Activated CD8-positive, alpha-beta memory T cell treated with anti-CD3 and anti-CD28 coated beads, Interleukin-2, amount 10 ng/mL, durations not matched to agents 7 days and 5 days (primary cell): Measurements from ENCODE around the gene HSPG2. TPM values are rescaled to one million over a fixed set of nuclear protein-coding genes. Genes with fewer than 3 reads are reported as not detected.
"Not testable (repeated sequence)": the region's sequence is repeated elsewhere in the genome, so short reads cannot be mapped to it uniquely, and the experiment has no call there.

ENCODE experiments used
- ATAC-seq: fragments of 150-1000 bp; cut with Tn5 transposase; one replicate; pipeline ENCODE4 v1.10.0; 2021; ENCODE audit warnings: moderate library complexity
- CTCF ChIA-PET: fragments of 350-600 bp; sonication (Branson Sonifier 250); formaldehyde crosslinking; loops from one replicate; lab custom pipeline; 2021; ENCODE audit warnings: antibody characterized with exemption; lab: Charles Lee
- DNase-seq: peaks from one replicate; pipeline ENCODE4 v3.0.0-alpha.2; 2020
- H3K27ac Mint-ChIP-seq: one replicate; pipeline ENCODE4 v1.8.0; 2021; ENCODE audit warnings: mild to moderate bottlenecking, mixed read lengths
- H3K27me3 Mint-ChIP-seq: one replicate; pipeline ENCODE4 v1.8.0; 2021; ENCODE audit warnings: mixed read lengths
- H3K36me3 Mint-ChIP-seq: one replicate; pipeline ENCODE4 v1.8.0; 2021; ENCODE audit warnings: mild to moderate bottlenecking, mixed read lengths
- H3K4me1 Mint-ChIP-seq: one replicate; pipeline ENCODE4 v1.8.0; 2021; ENCODE audit warnings: mixed read lengths
- H3K4me3 Mint-ChIP-seq: one replicate; pipeline ENCODE4 v1.8.0; 2021; ENCODE audit warnings: mild to moderate bottlenecking, moderate library complexity, mixed read lengths
- H3K9me3 Mint-ChIP-seq: one replicate; pipeline ENCODE4 v1.8.0; 2022; ENCODE audit warnings: low read depth, mixed read lengths
- total RNA-seq, 2 experiments: library from RNA; stranded (reverse); gene quantifications; one replicate each; pipeline ENCODE4 v1.2.3, GENCODE V29; 2021

HSPG2 gene
- total RNA-seq, 2 experiments from 2014 or later, result 1.0 to 2.5 TPM

- H3K4me3 Mint-ChIP-seq, result no peak overlapping the region
- CTCF ChIA-PET, result no interaction called here
- H3K27me3 Mint-ChIP-seq, result no peaks in the 10 kb centered on the region
- ATAC-seq (no peak), DNase-seq (no peak)
- peaks cover 3% of the 10 kb centered on the region for H3K36me3 Mint-ChIP-seq
- no peak overlapping the region for H3K27ac Mint-ChIP-seq
- no peaks in the 10 kb centered on the region for H3K4me1 Mint-ChIP-seq
- peaks cover under 1% of the 10 kb centered on the region for H3K9me3 Mint-ChIP-seq
These were observed 108.5 kb downstream of the HSPG2 start for GRCh38 chr1:21828506-21829210.

- H3K27me3 Mint-ChIP-seq, result no peaks in the 10 kb centered on the region
- DNase-seq (no peak), ATAC-seq (no peak)
- H3K27ac Mint-ChIP-seq, result no peak overlapping the region
- no peaks in the 10 kb centered on the region for H3K4me1 Mint-ChIP-seq
- no peaks in the 10 kb centered on the region for H3K9me3 Mint-ChIP-seq
- peaks cover 3% of the 10 kb centered on the region for H3K36me3 Mint-ChIP-seq
- CTCF ChIA-PET, result no interaction called here
- H3K4me3 Mint-ChIP-seq, result no peak overlapping the region
These were observed 109.0 kb downstream of the HSPG2 start for GRCh38 chr1:21828075-21828474.

DNA sequence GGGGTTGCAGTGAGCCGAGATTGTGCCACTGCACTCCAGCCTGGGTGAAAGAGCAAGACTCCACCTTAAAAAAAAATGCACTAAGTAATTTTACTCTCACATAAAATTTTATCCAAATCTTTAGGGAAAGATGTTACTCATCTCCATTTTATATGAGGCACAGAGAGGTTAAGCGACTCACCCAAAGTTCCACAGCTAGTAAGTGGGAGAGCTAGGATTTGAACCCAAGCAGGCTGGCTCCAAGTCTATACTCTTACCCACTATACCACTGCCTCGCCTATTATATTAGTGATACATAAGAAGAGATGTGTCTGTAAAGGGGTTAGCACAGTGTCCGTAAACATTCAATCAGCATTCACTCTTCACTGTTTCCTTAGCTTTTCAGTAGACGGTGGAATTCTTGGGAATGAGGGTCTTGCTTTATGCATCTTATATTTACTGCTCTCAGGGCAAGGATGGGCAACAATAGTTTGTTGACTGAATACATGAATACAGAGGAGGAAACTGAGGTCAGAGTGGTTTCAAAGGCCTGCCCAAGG lies 109.9 kb downstream of the HSPG2 start:
- no peak for ATAC-seq
- no peak overlapping the region for H3K4me3 Mint-ChIP-seq

DNA sequence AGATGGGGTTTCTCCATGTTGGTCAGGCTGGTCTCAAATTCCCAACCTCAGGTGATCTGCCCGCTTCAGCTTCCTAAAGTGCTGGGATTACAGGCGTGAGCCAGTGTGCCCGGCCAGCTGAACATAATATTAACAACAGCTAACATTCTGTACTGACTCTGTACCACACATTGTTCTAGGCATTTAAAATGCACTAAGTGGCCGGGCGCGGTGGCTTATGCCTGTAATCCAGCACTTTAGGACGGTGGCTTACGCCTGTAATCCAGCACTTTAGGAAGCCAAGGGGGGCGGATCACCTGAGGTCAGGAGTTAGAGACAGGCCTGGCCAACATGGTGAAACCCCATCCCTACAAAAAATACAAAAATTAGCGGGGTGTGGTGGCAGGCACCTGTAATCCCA lies 110.4 kb downstream of the HSPG2 start:
- ATAC-seq, H3K27me3 Mint-ChIP-seq, H3K4me3 Mint-ChIP-seq, H3K4me1 Mint-ChIP-seq, DNase-seq, H3K36me3 Mint-ChIP-seq, H3K27ac Mint-ChIP-seq, H3K9me3 Mint-ChIP-seq, CTCF ChIA-PET: not testable (repeated sequence)

More for the DNA sequence above, 109.9 kb downstream of the HSPG2 start:
- Mint-ChIP-seq H3K9me3 (no peaks in the 10 kb centered on the region), H3K27ac (no peak overlapping the region), H3K4me1 (no peaks in the 10 kb centered on the region), H3K27me3 (no peaks in the 10 kb centered on the region), H3K36me3 (no peaks in the 10 kb centered on the region)
- CTCF ChIA-PET, result no interaction called here
- no peak for DNase-seq

DNA sequence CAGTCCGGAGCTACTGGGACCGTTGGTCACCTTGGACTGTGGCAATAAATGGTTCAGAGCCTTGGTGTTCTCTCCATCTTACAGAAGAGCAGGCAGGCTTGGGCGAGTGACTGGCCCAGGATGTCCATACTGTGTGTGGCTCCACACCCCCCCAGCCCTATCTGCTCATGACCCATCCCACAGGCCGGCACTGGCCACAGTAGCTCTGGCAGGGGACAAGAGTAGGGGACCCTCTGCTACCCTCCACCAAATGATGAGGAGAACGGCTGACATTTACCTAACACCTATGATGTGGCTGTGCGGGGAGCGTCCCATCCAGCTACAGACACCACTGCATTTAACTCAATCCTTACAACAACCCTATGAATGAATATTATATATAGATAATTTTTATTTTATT lies 111.7 kb downstream of the HSPG2 start:
- no peaks in the 10 kb centered on the region for H3K36me3 Mint-ChIP-seq
- DNase-seq (no peak), ATAC-seq (no peak)
- no peak overlapping the region for H3K4me3 Mint-ChIP-seq
- H3K4me1 Mint-ChIP-seq, result no peaks in the 10 kb centered on the region
- H3K27me3 Mint-ChIP-seq, result no peaks in the 10 kb centered on the region
- CTCF ChIA-PET, result no interaction called here
- H3K27ac Mint-ChIP-seq, result no peak overlapping the region
- no peaks in the 10 kb centered on the region for H3K9me3 Mint-ChIP-seq

GRCh38 chr1:21824926-21825325 lies 112.2 kb downstream of the HSPG2 start:
- no peak for ATAC-seq
- CTCF ChIA-PET, result no interaction called here
- Mint-ChIP-seq H3K9me3 (no peaks in the 10 kb centered on the region), H3K27ac (no peak overlapping the region), H3K27me3 (no peaks in the 10 kb centered on the region), H3K4me3 (no peak overlapping the region), H3K36me3 (no peaks in the 10 kb centered on the region), H3K4me1 (no peaks in the 10 kb centered on the region)
- DNase-seq, result no peak

GRCh38 chr1:21823980-21824702 lies 113.0 kb downstream of the HSPG2 start:
- H3K9me3 Mint-ChIP-seq, result no peaks in the 10 kb centered on the region
- no peak for ATAC-seq
- no peak overlapping the region for H3K4me3 Mint-ChIP-seq

DNA sequence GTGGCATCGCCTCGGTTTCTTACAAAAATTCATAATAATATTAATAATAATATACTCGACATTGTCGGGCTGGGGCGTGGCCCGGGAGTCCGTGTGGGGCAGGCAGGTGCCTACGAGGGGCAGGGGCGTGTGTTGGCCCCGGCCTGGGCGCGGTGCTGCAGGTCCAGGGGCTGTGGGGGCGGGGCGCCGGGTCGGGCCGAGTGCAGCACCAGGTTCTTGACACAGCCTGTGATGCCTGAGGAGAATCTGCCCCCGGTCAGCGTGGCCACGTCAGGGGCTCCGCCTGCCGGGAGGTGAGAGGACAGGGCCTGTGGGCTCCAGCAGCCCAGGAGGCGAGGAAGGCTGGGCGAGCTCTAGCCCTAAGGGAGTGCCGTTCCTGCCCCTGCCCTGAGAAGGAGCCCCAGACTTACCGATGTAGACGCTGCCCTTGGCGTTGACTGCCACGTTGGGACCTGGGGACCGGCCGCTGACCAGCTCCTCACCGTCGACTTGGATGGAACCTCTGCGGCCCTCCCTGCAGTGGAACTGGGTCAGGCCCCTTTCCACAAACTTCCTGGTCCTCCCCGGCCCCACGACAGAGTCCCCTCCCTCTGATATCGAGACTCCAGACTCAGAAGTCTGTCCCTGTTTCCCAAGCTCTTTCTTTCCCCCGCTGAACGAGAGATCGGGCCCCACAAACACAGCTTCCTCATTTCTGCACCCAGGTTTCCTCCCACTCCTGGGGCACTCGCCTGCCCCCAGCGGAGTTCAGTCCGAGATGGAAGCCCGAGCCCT lies 113.7 kb downstream of the HSPG2 start:
- no peak for DNase-seq
- CTCF ChIA-PET, result no interaction called here
- H3K27ac Mint-ChIP-seq, result no peak overlapping the region
- no peaks in the 10 kb centered on the region for H3K36me3 Mint-ChIP-seq
- no peak overlapping the region for H3K4me3 Mint-ChIP-seq
- peaks cover 2% of the 10 kb centered on the region for H3K4me1 Mint-ChIP-seq
- H3K27me3 Mint-ChIP-seq, result no peaks in the 10 kb centered on the region
- no peaks in the 10 kb centered on the region for H3K9me3 Mint-ChIP-seq
- no peak for ATAC-seq

More at GRCh38 chr1:21823980-21824702, 113.0 kb downstream of the HSPG2 start:
- Mint-ChIP-seq H3K27ac (no peak overlapping the region), H3K36me3 (no peaks in the 10 kb centered on the region), H3K27me3 (no peaks in the 10 kb centered on the region), H3K4me1 (no peaks in the 10 kb centered on the region)
- CTCF ChIA-PET, result no interaction called here
- no peak for DNase-seq

- CTCF ChIA-PET, result no interaction called here
- H3K27me3 Mint-ChIP-seq, result no peaks in the 10 kb centered on the region
- H3K4me3 Mint-ChIP-seq, result no peak overlapping the region
- H3K9me3 Mint-ChIP-seq, result no peaks in the 10 kb centered on the region
- peaks cover 4% of the 10 kb centered on the region for H3K4me1 Mint-ChIP-seq
- DNase-seq (no peak), ATAC-seq (no peak)
- no peaks in the 10 kb centered on the region for H3K36me3 Mint-ChIP-seq
- no peak overlapping the region for H3K27ac Mint-ChIP-seq
These were observed 114.8 kb downstream of the HSPG2 start for GRCh38 chr1:21822349-21822748.

DNA sequence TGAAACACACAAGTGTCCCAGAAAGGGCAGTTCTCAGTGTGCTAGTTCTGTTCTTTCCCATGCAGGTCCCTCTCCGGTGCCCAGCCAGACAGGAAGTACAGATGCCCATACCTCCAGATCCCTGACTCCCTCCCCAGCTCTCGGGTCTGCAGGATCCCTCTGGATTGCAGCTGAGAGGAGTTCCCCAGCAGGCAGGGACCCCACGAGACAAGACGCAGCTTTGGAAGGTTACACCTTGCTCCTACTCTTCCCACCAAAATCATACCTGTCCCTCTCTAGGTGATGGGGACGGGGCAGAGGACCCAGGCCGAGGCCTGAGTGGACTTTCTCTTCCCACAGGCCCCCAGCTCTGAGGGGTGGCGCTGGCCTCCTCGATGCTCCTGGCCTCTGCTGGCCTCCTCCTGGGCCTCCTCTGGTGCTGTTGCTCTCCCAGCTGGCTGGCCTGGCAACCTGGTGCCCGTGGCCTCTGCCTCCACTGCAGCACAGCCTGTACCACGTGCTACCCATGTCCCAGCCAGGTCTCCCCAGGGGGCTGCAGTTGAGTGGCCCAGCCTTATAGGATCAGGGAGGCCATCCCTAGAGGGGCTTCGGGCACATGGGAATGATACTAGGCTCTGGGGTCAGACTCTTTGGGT lies 115.6 kb downstream of the HSPG2 start:
- Mint-ChIP-seq H3K4me3 (no peak overlapping the region), H3K9me3 (no peaks in the 10 kb centered on the region), H3K27ac (no peak overlapping the region), H3K27me3 (no peaks in the 10 kb centered on the region), H3K36me3 (no peaks in the 10 kb centered on the region), H3K4me1 (peaks cover 4% of the 10 kb centered on the region)
- DNase-seq (no peak), ATAC-seq (no peak)
- CTCF ChIA-PET, result interaction anchor here (0.8 kb wide), 1 partner anchor 203 kb away, joined by 3 read pairs; no protein-coding TSS in a partner anchor

DNA sequence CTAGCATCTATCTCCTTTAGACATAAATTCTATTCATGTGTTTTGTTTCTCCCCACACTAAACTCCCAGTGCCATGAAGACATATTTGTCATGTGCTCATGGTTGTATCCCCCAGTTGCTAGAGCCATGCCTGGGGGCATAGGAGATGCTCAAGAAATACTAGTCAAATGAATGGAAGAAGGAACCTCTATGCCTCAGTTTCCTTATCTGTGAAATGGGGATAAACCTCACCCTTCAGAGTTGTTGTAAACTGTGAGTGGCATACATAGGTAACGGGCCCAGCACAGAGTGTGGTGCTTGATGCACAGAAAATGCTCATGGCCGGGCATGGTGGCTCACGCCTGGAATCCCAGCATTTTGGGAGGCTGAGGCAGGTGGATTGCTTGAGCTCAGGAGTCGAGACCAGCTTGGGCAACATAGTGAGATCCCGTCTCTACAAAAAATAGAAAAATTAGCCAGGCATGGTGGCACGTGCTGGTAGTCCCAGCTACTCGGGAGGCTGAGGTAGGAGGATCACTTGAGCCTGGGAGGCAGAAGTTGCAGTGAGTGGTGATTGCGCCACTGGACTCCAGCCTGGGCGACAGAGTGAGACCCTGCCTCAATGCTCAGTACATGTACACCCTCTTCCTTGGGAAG lies 116.4 kb downstream of the HSPG2 start:
- Mint-ChIP-seq H3K9me3 (no peaks in the 10 kb centered on the region), H3K4me1 (peaks cover 4% of the 10 kb centered on the region), H3K27ac (no peak overlapping the region), H3K36me3 (no peaks in the 10 kb centered on the region), H3K4me3 (no peak overlapping the region), H3K27me3 (no peaks in the 10 kb centered on the region)
- ATAC-seq, result no peak
- CTCF ChIA-PET, result interaction anchor here (0.8 kb wide), 1 partner anchor 203 kb away, joined by 3 read pairs; no protein-coding TSS in a partner anchor
- no peak for DNase-seq

GRCh38 chr1:21818656-21819055 lies 118.5 kb downstream of the HSPG2 start:
- Mint-ChIP-seq H3K4me3 (no peak overlapping the region), H3K9me3 (no peaks in the 10 kb centered on the region), H3K27ac (no peak overlapping the region), H3K36me3 (no peaks in the 10 kb centered on the region), H3K4me1 (peaks cover 7% of the 10 kb centered on the region), H3K27me3 (peaks cover 11% of the 10 kb centered on the region)
- ATAC-seq (peak; percentile 60), DNase-seq (peak; percentile 44)
- CTCF ChIA-PET, result no interaction called here
